Peyer's patch (tissue), 4 donors: Measurements from ENCODE around the gene ERC2.

Source experiments
- POLR2A ChIP-seq, 2 donors: fragments of 450-650 bp; IDR thresholded peaks; one replicate each; pipeline ENCODE4 v1.5.1; 2017; ENCODE audit warnings: antibody characterized with exemption in 2 of 2, mild to moderate bottlenecking in 2 of 2, moderate library complexity in 2 of 2
- TF ChIP-seq, protein P1 (sequence below), 6 experiments: fragments of 450-650 bp in 4 of 6; fragments of 200-600 bp in 2 of 6; sonication (generic) in 1 of 6; IDR thresholded peaks; one replicate each; pipeline ENCODE4 v1.5.1; 2017 to 2019; ENCODE audit warnings: antibody characterized with exemption in 6 of 6, mild to moderate bottlenecking in 3 of 6, moderate library complexity in 1 of 6

DNA sequence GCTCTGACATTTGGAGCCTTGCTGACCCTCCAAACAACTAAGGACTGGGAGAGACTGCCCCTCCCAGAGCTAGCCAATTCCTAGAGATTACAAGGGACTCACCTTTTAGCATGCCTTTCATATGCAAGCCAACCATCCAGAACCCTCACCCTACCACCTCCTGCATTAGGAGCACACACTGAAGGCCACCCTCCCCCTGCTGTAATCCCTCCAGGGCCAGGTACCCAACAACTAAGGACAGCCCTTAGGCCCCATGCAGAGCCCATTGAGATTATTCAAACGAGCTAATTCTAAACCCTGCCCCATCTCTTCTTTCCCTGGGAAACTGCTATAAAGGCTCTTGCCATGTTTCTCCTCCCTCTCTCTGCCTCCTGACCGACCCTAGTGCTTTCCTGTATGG lies 352.6 kb downstream of the ERC2 start:
- TF ChIP-seq, protein P1, sequence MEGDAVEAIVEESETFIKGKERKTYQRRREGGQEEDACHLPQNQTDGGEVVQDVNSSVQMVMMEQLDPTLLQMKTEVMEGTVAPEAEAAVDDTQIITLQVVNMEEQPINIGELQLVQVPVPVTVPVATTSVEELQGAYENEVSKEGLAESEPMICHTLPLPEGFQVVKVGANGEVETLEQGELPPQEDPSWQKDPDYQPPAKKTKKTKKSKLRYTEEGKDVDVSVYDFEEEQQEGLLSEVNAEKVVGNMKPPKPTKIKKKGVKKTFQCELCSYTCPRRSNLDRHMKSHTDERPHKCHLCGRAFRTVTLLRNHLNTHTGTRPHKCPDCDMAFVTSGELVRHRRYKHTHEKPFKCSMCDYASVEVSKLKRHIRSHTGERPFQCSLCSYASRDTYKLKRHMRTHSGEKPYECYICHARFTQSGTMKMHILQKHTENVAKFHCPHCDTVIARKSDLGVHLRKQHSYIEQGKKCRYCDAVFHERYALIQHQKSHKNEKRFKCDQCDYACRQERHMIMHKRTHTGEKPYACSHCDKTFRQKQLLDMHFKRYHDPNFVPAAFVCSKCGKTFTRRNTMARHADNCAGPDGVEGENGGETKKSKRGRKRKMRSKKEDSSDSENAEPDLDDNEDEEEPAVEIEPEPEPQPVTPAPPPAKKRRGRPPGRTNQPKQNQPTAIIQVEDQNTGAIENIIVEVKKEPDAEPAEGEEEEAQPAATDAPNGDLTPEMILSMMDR (IDR thresholded peaks at IDR 0.05): no peak
- no peak for TF ChIP-seq POLR2A (IDR thresholded peaks at IDR 0.05)
